Measurements from ENCODE around the gene TOMM5. TPM values are rescaled to one million over a fixed set of nuclear protein-coding genes. Genes with fewer than 3 reads are reported as not detected.

Gene TOMM5
- 100 to 1,000 TPM in 1 of 2 experiments, 10 to 100 TPM in 1; 91.6 to 113 TPM for total RNA-seq

- peaks cover 24% of the 10 kb centered on the region for H3K27me3 Mint-ChIP-seq
These were observed at the start of gene TOMM5 for GRCh38 chr9:37592108-37592951. TSS of gene TOMM5 (minus strand) at chr9:37592597. CDS start at chr9:37592532, 65 bp downstream.

GRCh38 chr9:37641331-37641730, 48.9 kb upstream of the TOMM5 start:
- H3K36me3 Mint-ChIP-seq = no peaks in the 10 kb centered on the region
- CTCF ChIA-PET = no interaction called here
- ATAC-seq = no peak

More at GRCh38 chr9:37592108-37592951, at the start of gene TOMM5:
- ATAC-seq (peak; percentile 97), DNase-seq (peak; percentile 95)
- CTCF ChIA-PET = interaction anchor here (0.8 to 1.6 kb wide), 8 partner anchors 9 to 200 kb away, joined by 3 to 10 read pairs (median 4); partner anchors contain the start of genes FBXO10 and POLR1E
- peaks cover 36% of the 10 kb centered on the region for H3K4me1 Mint-ChIP-seq
- no peaks in the 10 kb centered on the region for H3K9me3 Mint-ChIP-seq (ENCODE audit: low read depth)
- peak within 1 kb of the TSS; percentile 93 for H3K27ac Mint-ChIP-seq
- peak within 1 kb of the TSS; percentile 93 for H3K4me3 Mint-ChIP-seq
- H3K36me3 Mint-ChIP-seq = peaks cover 19% of the 10 kb centered on the region

GRCh38 chr9:37640246-37640645, 47.8 kb upstream of the TOMM5 start:
- H3K27me3 Mint-ChIP-seq = peaks cover 35% of the 10 kb centered on the region
- no peaks in the 10 kb centered on the region for H3K36me3 Mint-ChIP-seq
- no peak overlapping the region for H3K27ac Mint-ChIP-seq
- no peak overlapping the region for H3K4me3 Mint-ChIP-seq
- H3K4me1 Mint-ChIP-seq = no peaks in the 10 kb centered on the region
- CTCF ChIA-PET = no interaction called here
- no peak for DNase-seq
- no peak for ATAC-seq
- no peaks in the 10 kb centered on the region for H3K9me3 Mint-ChIP-seq (ENCODE audit: low read depth)

More at GRCh38 chr9:37641331-37641730, 48.9 kb upstream of the TOMM5 start:
- H3K4me3 Mint-ChIP-seq = no peak overlapping the region
- H3K27ac Mint-ChIP-seq = no peak overlapping the region
- DNase-seq = no peak
- no peaks in the 10 kb centered on the region for H3K9me3 Mint-ChIP-seq (ENCODE audit: low read depth)
- H3K27me3 Mint-ChIP-seq = peaks cover 39% of the 10 kb centered on the region
- no peaks in the 10 kb centered on the region for H3K4me1 Mint-ChIP-seq

GRCh38 chr9:37639841-37640240, 47.4 kb upstream of the TOMM5 start:
- Mint-ChIP-seq H3K4me3 (no peak overlapping the region), H3K36me3 (no peaks in the 10 kb centered on the region), H3K9me3 (ENCODE audit: low read depth) (no peaks in the 10 kb centered on the region), H3K4me1 (no peaks in the 10 kb centered on the region), H3K27ac (no peak overlapping the region), H3K27me3 (peaks cover 31% of the 10 kb centered on the region)
- DNase-seq (no peak), ATAC-seq (no peak)
- CTCF ChIA-PET = no interaction called here

GRCh38 chr9:37639109-37639762, 46.8 kb upstream of the TOMM5 start:
- ATAC-seq = no peak
- CTCF ChIA-PET = no interaction called here
- H3K27ac Mint-ChIP-seq = no peak overlapping the region
- no peaks in the 10 kb centered on the region for H3K9me3 Mint-ChIP-seq (ENCODE audit: low read depth)
- H3K4me3 Mint-ChIP-seq = no peak overlapping the region
- H3K4me1 Mint-ChIP-seq = no peaks in the 10 kb centered on the region
- H3K27me3 Mint-ChIP-seq = peaks cover 27% of the 10 kb centered on the region
- DNase-seq = no peak
- H3K36me3 Mint-ChIP-seq = no peaks in the 10 kb centered on the region

- no peak overlapping the region for H3K27ac Mint-ChIP-seq
- DNase-seq (no peak), ATAC-seq (no peak)
- H3K9me3 Mint-ChIP-seq (ENCODE audit: low read depth) = no peaks in the 10 kb centered on the region
- H3K27me3 Mint-ChIP-seq = peaks cover 15% of the 10 kb centered on the region
- H3K4me3 Mint-ChIP-seq = no peak overlapping the region
- H3K4me1 Mint-ChIP-seq = no peaks in the 10 kb centered on the region
- CTCF ChIA-PET = no interaction called here
- H3K36me3 Mint-ChIP-seq = no peaks in the 10 kb centered on the region
These were observed 44.4 kb upstream of the TOMM5 start for GRCh38 chr9:37636511-37637448.

- CTCF ChIA-PET = no interaction called here
- DNase-seq = no peak
- no peaks in the 10 kb centered on the region for H3K36me3 Mint-ChIP-seq
- no peak overlapping the region for H3K27ac Mint-ChIP-seq
- peaks cover 10% of the 10 kb centered on the region for H3K27me3 Mint-ChIP-seq
- no peaks in the 10 kb centered on the region for H3K9me3 Mint-ChIP-seq (ENCODE audit: low read depth)
- ATAC-seq = no peak
- no peak overlapping the region for H3K4me3 Mint-ChIP-seq
- H3K4me1 Mint-ChIP-seq = no peaks in the 10 kb centered on the region
These were observed 43.4 kb upstream of the TOMM5 start for GRCh38 chr9:37635808-37636207.

- DNase-seq (no peak), ATAC-seq (no peak)
- no peaks in the 10 kb centered on the region for H3K36me3 Mint-ChIP-seq
- H3K27me3 Mint-ChIP-seq = peaks cover 9% of the 10 kb centered on the region
- H3K4me1 Mint-ChIP-seq = no peaks in the 10 kb centered on the region
- H3K9me3 Mint-ChIP-seq (ENCODE audit: low read depth) = no peaks in the 10 kb centered on the region
- no peak overlapping the region for H3K4me3 Mint-ChIP-seq
- no peak overlapping the region for H3K27ac Mint-ChIP-seq
- CTCF ChIA-PET = no interaction called here
These were observed 40.1 kb upstream of the TOMM5 start for GRCh38 chr9:37632479-37632878.

GRCh38 chr9:37626708-37627292, 34.4 kb upstream of the TOMM5 start:
- H3K4me3 Mint-ChIP-seq = no peak overlapping the region
- DNase-seq = no peak
- H3K27me3 Mint-ChIP-seq = peaks cover 8% of the 10 kb centered on the region
- H3K36me3 Mint-ChIP-seq = no peaks in the 10 kb centered on the region
- H3K9me3 Mint-ChIP-seq (ENCODE audit: low read depth) = no peaks in the 10 kb centered on the region
- CTCF ChIA-PET = interaction anchor here (0.7 kb wide), 1 partner anchor 78 kb away, joined by 5 read pairs; no protein-coding TSS in a partner anchor
- no peak overlapping the region for H3K27ac Mint-ChIP-seq
- no peaks in the 10 kb centered on the region for H3K4me1 Mint-ChIP-seq
- ATAC-seq = no peak

GRCh38 chr9:37625758-37626147, 33.4 kb upstream of the TOMM5 start:
- ATAC-seq (no peak), DNase-seq (no peak)
- CTCF ChIA-PET = interaction anchor here (0.7 kb wide), 1 partner anchor 892 kb away, joined by 3 read pairs; no protein-coding TSS in a partner anchor
- Mint-ChIP-seq H3K27ac (no peak overlapping the region), H3K36me3 (no peaks in the 10 kb centered on the region), H3K4me3 (no peak overlapping the region), H3K27me3 (peaks cover 8% of the 10 kb centered on the region), H3K9me3 (ENCODE audit: low read depth) (no peaks in the 10 kb centered on the region), H3K4me1 (no peaks in the 10 kb centered on the region)

- Mint-ChIP-seq H3K9me3 (ENCODE audit: low read depth) (no peaks in the 10 kb centered on the region), H3K27ac (no peak overlapping the region), H3K4me1 (no peaks in the 10 kb centered on the region), H3K27me3 (peaks cover 8% of the 10 kb centered on the region), H3K4me3 (no peak overlapping the region), H3K36me3 (no peaks in the 10 kb centered on the region)
- DNase-seq (no peak), ATAC-seq (no peak)
- CTCF ChIA-PET = no interaction called here
These were observed 32.8 kb upstream of the TOMM5 start for GRCh38 chr9:37625036-37625757.

- no peaks in the 10 kb centered on the region for H3K4me1 Mint-ChIP-seq
- ATAC-seq = no peak
- no peaks in the 10 kb centered on the region for H3K9me3 Mint-ChIP-seq (ENCODE audit: low read depth)
- peaks cover 10% of the 10 kb centered on the region for H3K27me3 Mint-ChIP-seq
- DNase-seq = no peak
- H3K36me3 Mint-ChIP-seq = no peaks in the 10 kb centered on the region
- no peak overlapping the region for H3K27ac Mint-ChIP-seq
- H3K4me3 Mint-ChIP-seq = no peak overlapping the region
- CTCF ChIA-PET = no interaction called here
These were observed 31.7 kb upstream of the TOMM5 start for GRCh38 chr9:37624073-37624472.
